ENCODE data around the gene STMP1.

- no peak for TF ChIP-seq CTCF (IDR thresholded peaks at IDR 0.05)
- TF ChIP-seq POLR2A (IDR thresholded peaks at IDR 0.05; ENCODE audit: low read depth), result no peak
- no peak for TF ChIP-seq POLR2AphosphoS5 (IDR thresholded peaks at IDR 0.05)
- no peak for TF ChIP-seq EP300 (IDR thresholded peaks at IDR 0.05)
Observed at GRCh38 chr7:135687466-135687865, 25.2 kb downstream of the STMP1 start.
